Endodermal cell (in vitro differentiated cells): ENCODE data around the gene CD14. TPM values are rescaled to one million over a fixed set of nuclear protein-coding genes. Genes with fewer than 3 reads are reported as not detected.
"Not testable (repeated sequence)": the region's sequence is repeated elsewhere in the genome, so short reads cannot be mapped to it uniquely, and the experiment has no call there.

Experiments used
- DNase-seq: peaks from one replicate; pipeline ENCODE4 v3.0.0-alpha.2; 2017
- H3K27ac ChIP-seq: 2 replicates; pipeline ENCODE4 v1.5.1; 2013; ENCODE audit warnings: mild to moderate bottlenecking, low read depth, low read length, moderate library complexity
- H3K27me3 ChIP-seq: 2 replicates; pipeline ENCODE4 v1.6.1; 2013; ENCODE audit warnings: mild to moderate bottlenecking, low read length, moderate library complexity; ENCODE audit not compliant: insufficient read depth, control insufficient read depth, poor library complexity, severe bottlenecking
- H3K36me3 ChIP-seq: 2 replicates; pipeline ENCODE4 v1.7.0; 2013; ENCODE audit warnings: mild to moderate bottlenecking, low read length, moderate library complexity; ENCODE audit not compliant: control insufficient read depth, insufficient read depth
- H3K4me1 ChIP-seq: one replicate; pipeline ENCODE4 v1.7.0; 2013; ENCODE audit warnings: low read length; ENCODE audit not compliant: control insufficient read depth, insufficient read depth
- H3K4me3 ChIP-seq: 2 replicates; pipeline ENCODE4 v1.5.1; 2013; ENCODE audit warnings: mild to moderate bottlenecking, low read length, moderate library complexity
- H3K9ac ChIP-seq: 2 replicates; pipeline ENCODE4 v1.6.1; 2013; ENCODE audit warnings: mild to moderate bottlenecking, low read length, moderate library complexity; ENCODE audit not compliant: poor library complexity, severe bottlenecking; ENCODE audit errors: extremely low read depth
- H3K9me3 ChIP-seq: 2 replicates; pipeline ENCODE4 v1.6.1; 2013; ENCODE audit warnings: mild to moderate bottlenecking, low read length, moderate library complexity; ENCODE audit not compliant: control insufficient read depth
- H3K27ac Mint-ChIP-seq: 2 replicates; pipeline ENCODE4 v1.8.0; 2020; ENCODE audit warnings: mixed read lengths
- H3K27me3 Mint-ChIP-seq: 2 replicates; pipeline ENCODE4 v1.8.0; 2021; ENCODE audit warnings: mild to moderate bottlenecking, mixed read lengths; ENCODE audit not compliant: insufficient read depth
- H3K36me3 Mint-ChIP-seq: 2 replicates; pipeline ENCODE4 v1.8.0; 2020; ENCODE audit warnings: low read depth, mixed read lengths
- H3K4me1 Mint-ChIP-seq: 2 replicates; pipeline ENCODE4 v1.8.0; 2020; ENCODE audit warnings: mixed read lengths
- H3K4me3 Mint-ChIP-seq: 2 replicates; pipeline ENCODE4 v1.8.0; 2020; ENCODE audit warnings: mild to moderate bottlenecking, moderate library complexity, mixed read lengths
- H3K9me3 Mint-ChIP-seq: 2 replicates; pipeline ENCODE4 v1.8.0; 2020; ENCODE audit warnings: mild to moderate bottlenecking, mixed read lengths
- CTCF ChIP-seq: fragments of 200-600 bp; sonication (generic); conservative IDR thresholded peaks from 2 replicates; pipeline ENCODE4 v1.5.0; 2021; ENCODE audit warnings: antibody characterized with exemption, mild to moderate bottlenecking
- WGBS, 2 experiments: methylation state at CpG; one replicate each; pipeline versions ENCODE4 v1.1.5 to v1.1.7; 2013; ENCODE audit warnings: missing lambda C conversion rate in 2 of 2, mixed read lengths in 1 of 2; ENCODE audit not compliant: insufficient coverage in 1 of 2, insufficient read length in 1 of 2; 5-methylcytosine and 5-hydroxymethylcytosine counted together
- total RNA-seq, 2 donors: library from RNA; stranded (reverse); fragmentation: NEBNext Ultra II Directional in 1 of 2; extraction: Animal tissue kit (Norgen Biotek cat#: 25700) in 1 of 2; gene quantifications; 2 replicates in 1 of 2; 3 replicates in 1 of 2; pipeline ENCODE4 v1.2.1, GENCODE V29; 2021

CD14 gene
- total RNA-seq, 2 donors from 2014 or later = 0.18 TPM; not detected in 1

GRCh38 chr5:140627972-140628371, 5.0 kb downstream of the CD14 start:
- H3K9me3 Mint-ChIP-seq = peaks cover 72% of the 10 kb centered on the region
- Histone ChIP-seq H3K4me1 (no peaks in the 10 kb centered on the region), H3K4me3 (no peak overlapping the region), H3K9ac (no peak overlapping the region), H3K9me3 (peaks cover 29% of the 10 kb centered on the region), H3K27ac (no peak overlapping the region), H3K27me3 (peaks cover 26% of the 10 kb centered on the region), H3K36me3 (no peaks in the 10 kb centered on the region)
- TF ChIP-seq CTCF = no peak
- peaks cover 2% of the 10 kb centered on the region for H3K36me3 Mint-ChIP-seq
- H3K4me3 Mint-ChIP-seq = no peak overlapping the region
- no peak for DNase-seq
- H3K4me1 Mint-ChIP-seq = no peaks in the 10 kb centered on the region
- peaks cover 13% of the 10 kb centered on the region for H3K27me3 Mint-ChIP-seq
- 82 to 92% methylated on average over 1 to 6 of the region's 6 CpGs for WGBS, 2 experiments
- no peak overlapping the region for H3K27ac Mint-ChIP-seq

GRCh38 chr5:140624886-140625285, 8.1 kb downstream of the CD14 start:
- not testable (repeated sequence) for H3K27ac Mint-ChIP-seq, H3K36me3 ChIP-seq, H3K4me3 ChIP-seq, H3K4me1 Mint-ChIP-seq, H3K27ac ChIP-seq, H3K9ac ChIP-seq, H3K27me3 ChIP-seq, H3K4me3 Mint-ChIP-seq, H3K4me1 ChIP-seq, H3K36me3 Mint-ChIP-seq, DNase-seq
- H3K27me3 Mint-ChIP-seq = peaks cover 17% of the 10 kb centered on the region
- peaks cover 76% of the 10 kb centered on the region for H3K9me3 Mint-ChIP-seq
- WGBS, 2 experiments = 91 to 92% methylated on average over 9 to 10 of the region's 10 CpGs
- peaks cover 35% of the 10 kb centered on the region for H3K9me3 ChIP-seq

GRCh38 chr5:140623061-140623460, 9.9 kb downstream of the CD14 start:
- H3K27ac ChIP-seq, H3K4me1 ChIP-seq, H3K4me1 Mint-ChIP-seq, H3K27ac Mint-ChIP-seq, H3K9ac ChIP-seq, H3K36me3 Mint-ChIP-seq, H3K4me3 ChIP-seq, H3K4me3 Mint-ChIP-seq, DNase-seq, H3K27me3 ChIP-seq, H3K36me3 ChIP-seq: not testable (repeated sequence)
- peaks cover 73% of the 10 kb centered on the region for H3K9me3 Mint-ChIP-seq
- H3K9me3 ChIP-seq = peaks cover 36% of the 10 kb centered on the region
- peaks cover 18% of the 10 kb centered on the region for H3K27me3 Mint-ChIP-seq

GRCh38 chr5:140622301-140622700, 10.7 kb downstream of the CD14 start:
- Mint-ChIP-seq H3K9me3 (peaks cover 72% of the 10 kb centered on the region), H3K4me1 (no peaks in the 10 kb centered on the region), H3K27ac (no peak overlapping the region), H3K27me3 (peaks cover 21% of the 10 kb centered on the region), H3K4me3 (no peak overlapping the region), H3K36me3 (no peaks in the 10 kb centered on the region)
- H3K27me3 ChIP-seq = no peaks in the 10 kb centered on the region
- peaks cover 28% of the 10 kb centered on the region for H3K9me3 ChIP-seq
- no peaks in the 10 kb centered on the region for H3K36me3 ChIP-seq
- no peak overlapping the region for H3K27ac ChIP-seq
- H3K9ac ChIP-seq = no peak overlapping the region
- no peak for DNase-seq
- H3K4me1 ChIP-seq = no peaks in the 10 kb centered on the region
- no peak overlapping the region for H3K4me3 ChIP-seq
- 92 to 95% methylated on average over 3 of the region's 3 CpGs for WGBS, 2 experiments
- TF ChIP-seq CTCF = no peak
